Smooth muscle cell (in vitro differentiated cells): ENCODE results near the gene JSRP1. TPM values are rescaled to one million over a fixed set of nuclear protein-coding genes. Genes with fewer than 3 reads are reported as not detected.

ENCODE experiments used
- DNase-seq: peaks from one replicate; lab custom pipeline; 2025; ENCODE audit not compliant: unreplicated experiment; lab: John Stamatoyannopoulos, UW
- H2AFZ ChIP-seq: fragments of 200-600 bp; sonication (generic); 2 replicates; pipeline ENCODE4 v1.6.0; 2016; ENCODE audit warnings: antibody characterized with exemption, low read depth, mild to moderate bottlenecking
- H3F3A ChIP-seq: fragments of 200-600 bp; sonication (generic); 2 replicates; pipeline ENCODE4 v1.6.0; 2017; ENCODE audit warnings: antibody characterized with exemption, low read depth
- H3K27ac ChIP-seq: fragments of 200-600 bp; sonication (generic); 2 replicates; pipeline ENCODE4 v1.5.1; 2016; ENCODE audit warnings: low read depth, mild to moderate bottlenecking
- H3K27me3 ChIP-seq: fragments of 200-600 bp; sonication (generic); 2 replicates; pipeline ENCODE4 v1.6.1; 2016; ENCODE audit warnings: low read depth, mild to moderate bottlenecking
- H3K36me3 ChIP-seq: fragments of 200-600 bp; sonication (generic); 2 replicates; pipeline ENCODE4 v1.5.1; 2016; ENCODE audit warnings: low read depth
- H3K4me1 ChIP-seq: fragments of 200-600 bp; sonication (generic); 2 replicates; pipeline ENCODE4 v1.5.1; 2016; ENCODE audit warnings: low read depth
- H3K4me2 ChIP-seq: fragments of 200-600 bp; sonication (generic); 2 replicates; pipeline ENCODE4 v1.6.0; 2016; ENCODE audit warnings: mild to moderate bottlenecking
- H3K4me3 ChIP-seq: fragments of 200-600 bp; sonication (generic); 2 replicates; pipeline ENCODE4 v1.5.1; 2016; ENCODE audit warnings: mild to moderate bottlenecking
- H3K79me2 ChIP-seq: fragments of 200-600 bp; sonication (generic); 2 replicates; pipeline ENCODE4 v1.6.0; 2016; ENCODE audit warnings: low read depth, mild to moderate bottlenecking
- H3K9ac ChIP-seq: fragments of 200-600 bp; sonication (generic); 2 replicates; pipeline ENCODE4 v1.6.0; 2016; ENCODE audit warnings: low read depth
- H3K9me3 ChIP-seq: fragments of 200-600 bp; sonication (generic); replicated peaks from 2 replicates; pipeline ENCODE4 v1.5.1; 2016; ENCODE audit warnings: low read depth
- H4K20me1 ChIP-seq: fragments of 200-600 bp; sonication (generic); 2 replicates; pipeline ENCODE4 v1.6.0; 2016; ENCODE audit warnings: low read depth
- CTCF ChIP-seq: fragments of 200-600 bp; sonication (generic); IDR thresholded peaks from 2 replicates; pipeline ENCODE4 v1.5.1; 2017; ENCODE audit warnings: borderline replicate concordance, mild to moderate bottlenecking, antibody characterized with exemption; ENCODE audit not compliant: insufficient read depth, poor library complexity, severe bottlenecking
- WGBS: methylation state at CpG from one replicate; pipeline ENCODE4 v1.1.7; 2016; ENCODE audit warnings: low lambda C conversion rate; 5-methylcytosine and 5-hydroxymethylcytosine counted together
- polyA plus RNA-seq: library from polyadenylated mRNA; unstranded; fragments of >200 nt; fragmentation: Nextera tagmentation; extraction: Ambion mirVana; gene quantifications from 2 replicates; pipeline ENCODE4 v1.2.1, GENCODE V29; 2016
- total RNA-seq: library from RNA; depleted of rRNA; stranded (reverse); fragments of >200 nt; gene quantifications from 2 replicates; pipeline ENCODE4 v1.2.3, GENCODE V29; 2014

Gene JSRP1
- total and polyA plus RNA-seq, 2 experiments from 2014 or later: not detected

GRCh38 chr19:2209408-2209807, 46.8 kb downstream of the JSRP1 start:
- H3K9me3 ChIP-seq: no peaks in the 10 kb centered on the region
- no peaks in the 10 kb centered on the region for H3K79me2 ChIP-seq
- H3K27me3 ChIP-seq: no peaks in the 10 kb centered on the region
- no peak overlapping the region for H3K4me2 ChIP-seq
- no peak overlapping the region for H3K4me3 ChIP-seq
- H2AFZ ChIP-seq: no peak overlapping the region
- H3F3A ChIP-seq: no peaks in the 10 kb centered on the region
- WGBS: 98% methylated on average over 13 of the region's 17 CpGs
- peaks cover 14% of the 10 kb centered on the region for H4K20me1 ChIP-seq
- H3K4me1 ChIP-seq: peaks cover 6% of the 10 kb centered on the region
- H3K9ac ChIP-seq: no peak overlapping the region
- no peak for TF ChIP-seq CTCF
- no peak overlapping the region for H3K27ac ChIP-seq
- DNase-seq: no peak
- peaks cover 5% of the 10 kb centered on the region for H3K36me3 ChIP-seq

GRCh38 chr19:2208975-2209374, 47.2 kb downstream of the JSRP1 start:
- Histone ChIP-seq H3K27ac (peak overlapping the region; percentile 3), H3K9ac (no peak overlapping the region), H4K20me1 (peaks cover 14% of the 10 kb centered on the region), H2AFZ (no peak overlapping the region), H3F3A (no peaks in the 10 kb centered on the region), H3K4me3 (no peak overlapping the region), H3K27me3 (no peaks in the 10 kb centered on the region), H3K4me1 (peaks cover 6% of the 10 kb centered on the region), H3K36me3 (peaks cover 5% of the 10 kb centered on the region), H3K9me3 (no peaks in the 10 kb centered on the region), H3K79me2 (no peaks in the 10 kb centered on the region), H3K4me2 (no peak overlapping the region)
- TF ChIP-seq CTCF: no peak
- 91% methylated on average over 9 of the region's 10 CpGs for WGBS
- DNase-seq: no peak

GRCh38 chr19:2207991-2208860, 48.0 kb downstream of the JSRP1 start:
- no peak overlapping the region for H3K9ac ChIP-seq
- H3K79me2 ChIP-seq: no peaks in the 10 kb centered on the region

More at GRCh38 chr19:2207991-2208860, 48.0 kb downstream of the JSRP1 start:
- H2AFZ ChIP-seq: no peak overlapping the region
- DNase-seq: peak; percentile 58
- H3K27ac ChIP-seq: peak overlapping the region; percentile 3
- H3K4me3 ChIP-seq: no peak overlapping the region
- peaks cover 5% of the 10 kb centered on the region for H3K36me3 ChIP-seq
- peaks cover 14% of the 10 kb centered on the region for H4K20me1 ChIP-seq
- H3K4me1 ChIP-seq: peaks cover 6% of the 10 kb centered on the region
- H3K4me2 ChIP-seq: peak overlapping the region; percentile 74
- no peaks in the 10 kb centered on the region for H3K9me3 ChIP-seq
- no peaks in the 10 kb centered on the region for H3F3A ChIP-seq
- 58% methylated on average over 31 of the region's 36 CpGs for WGBS
- peak; percentile 17 for TF ChIP-seq CTCF
- H3K27me3 ChIP-seq: no peaks in the 10 kb centered on the region
